Ovary (tissue), 9 donors: ENCODE measurements around the gene LIME1. TPM values are rescaled to one million over a fixed set of nuclear protein-coding genes. Genes with fewer than 3 reads are reported as not detected.

Experiments used
- DNase-seq, 5 donors: peaks; one replicate each; pipeline ENCODE4 v3.0.0-alpha.2; 2019 to 2020
- H3K27ac ChIP-seq, 2 donors: fragments of 200-600 bp; one replicate each; pipeline versions ENCODE4 v1.5.1 to v1.8.0; 2019 to 2022
- H3K27me3 ChIP-seq: fragments of 200-600 bp; one replicate; pipeline ENCODE4 v1.8.0; 2022
- H3K36me3 ChIP-seq: fragments of 200-600 bp; sonication (generic); one replicate; pipeline ENCODE4 v1.5.1; 2019
- H3K4me1 ChIP-seq: one replicate; pipeline ENCODE4 v1.8.1; 2013; ENCODE audit warnings: mild to moderate bottlenecking, moderate library complexity; ENCODE audit not compliant: insufficient read depth
- H3K4me3 ChIP-seq: fragments of 200-600 bp; sonication (generic); one replicate; pipeline ENCODE4 v1.5.1; 2017
- H3K9me3 ChIP-seq, 2 donors: fragments of 200-600 bp in 1 of 2; sonication (generic) in 1 of 2; one replicate each; pipeline versions ENCODE4 v1.5.1 to v1.8.1; 2013 to 2019; ENCODE audit warnings: mild to moderate bottlenecking in 1 of 2, moderate library complexity in 1 of 2
- CTCF ChIP-seq, 3 donors: fragments of 450-650 bp in 2 of 3; fragments of 200-600 bp in 1 of 3; IDR thresholded peaks; one replicate each; pipeline versions ENCODE4 v1.5.1 to v1.8.0; 2016 to 2022; ENCODE audit warnings: antibody characterized with exemption in 3 of 3, mild to moderate bottlenecking in 1 of 3
- EP300 ChIP-seq: sonication (generic); formaldehyde crosslinking; IDR thresholded peaks from one replicate; pipeline ENCODE4 v1.6.1; 2017; ENCODE audit warnings: antibody characterized with exemption
- POLR2A ChIP-seq: fragments of 450-650 bp; IDR thresholded peaks from one replicate; pipeline ENCODE4 v1.6.1; 2017; ENCODE audit warnings: antibody characterized with exemption, mild to moderate bottlenecking, moderate library complexity
- WGBS, 3 donors: extraction: QIAGEN DNeasy Blood & Tissue Kit in 1 of 3; methylation state at CpG; one replicate each; pipeline versions ENCODE4 v1.1.5 to v1.1.7; 2013 to 2017; 5-methylcytosine and 5-hydroxymethylcytosine counted together
- intact Hi-C, 4 donors: fragments of 100-400 bp; cut with DNase I; formaldehyde crosslinking; loops; one replicate each; pipeline versions ENCODE4 v1.11.0 to v1.15.1; 2022 to 2023
- polyA plus RNA-seq, 2 donors: library from polyadenylated mRNA; stranded (reverse); fragments of 200-250 nt in 1 of 2; fragments of 350-450 nt in 1 of 2; fragmentation: Illumina TruSeq in 1 of 2; extraction: RNeasy Lipid Tissue Mini Kit (QIAGEN cat#74804) in 1 of 2; gene quantifications; one replicate each; pipeline ENCODE4 v1.2.3, GENCODE V29; 2013 to 2014
- total RNA-seq, 7 donors: library from RNA; depleted of rRNA in 2 of 7; stranded (reverse); fragments of >200 nt in 2 of 7; fragmentation: NEBNext Ultra II Directional in 3 of 7; extraction: Animal tissue kit (Norgen Biotek cat#: 25700) in 3 of 7; gene quantifications; one replicate each; pipeline versions ENCODE4 v1.1.0 to v1.2.4, GENCODE V29; 2016 to 2023
- donor health status: DM: no; HTN: no; CAD: no; lungs with moderate emphysema.
- donor health status: DM: no; HTN: no; CAD: no.
- donor health status: Bipolar disorder and iron deficiency.
- donor health status: DM: yes; HTN: yes; CAD: no.
- donor health status: DM: no; HTN: no; CAD: no.
- donor health status: DM: yes; HTN: yes; CAD: no.

The LIME1 gene
- total and polyA plus RNA-seq, 9 donors = 0.15 to 21.6 (median 13.7) TPM

GRCh38 chr20:63694584-63695423, 41.7 kb upstream of the LIME1 start:
- intact Hi-C loops = no loop called here
- TF ChIP-seq CTCF (IDR thresholded peaks at IDR 0.05) = no peak
- TF ChIP-seq EP300 = no peak
- TF ChIP-seq POLR2A = no peak
- no peaks in the 10 kb centered on the region for H3K36me3 ChIP-seq
- H3K9me3 ChIP-seq = no peaks in the 10 kb centered on the region
- H3K27ac ChIP-seq = no peak overlapping the region
- peak in 2 of 5 donors; percentile 21 to 44 for DNase-seq
- H3K27me3 ChIP-seq = no peaks in the 10 kb centered on the region
- H3K4me3 ChIP-seq = no peak overlapping the region
- WGBS, 3 donors = 89 to 91% (median 91%) methylated on average over 36 to 37 of the region's 37 CpGs
- peaks cover 2% of the 10 kb centered on the region for H3K4me1 ChIP-seq

- Histone ChIP-seq H3K27me3 (no peaks in the 10 kb centered on the region), H3K4me3 (no peak overlapping the region), H3K36me3 (no peaks in the 10 kb centered on the region), H3K4me1 (peaks cover 2% of the 10 kb centered on the region), H3K27ac (no peak overlapping the region), H3K9me3 (no peaks in the 10 kb centered on the region)
- DNase-seq = peak in 3 of 5 donors; percentile 18 to 41 (median 27)
- TF ChIP-seq EP300 = no peak
- TF ChIP-seq CTCF (IDR thresholded peaks at IDR 0.05) = no peak
- intact Hi-C loops = no loop called here
- WGBS, 3 donors = 67 to 76% (median 75%) methylated on average over 9 to 25 of the region's 25 CpGs
These were observed 40.8 kb upstream of the LIME1 start for GRCh38 chr20:63695424-63696305.

GRCh38 chr20:63696306-63696627, 40.2 kb upstream of the LIME1 start:
- TF ChIP-seq CTCF (IDR thresholded peaks at IDR 0.05) (no peak), EP300 (no peak), POLR2A (no peak)
- intact Hi-C loops = no loop called here
- Histone ChIP-seq H3K36me3 (no peaks in the 10 kb centered on the region), H3K4me1 (peaks cover 2% of the 10 kb centered on the region), H3K4me3 (no peak overlapping the region), H3K27me3 (no peaks in the 10 kb centered on the region), H3K27ac (no peak overlapping the region), H3K9me3 (no peaks in the 10 kb centered on the region)
- DNase-seq = peak in 2 of 5 donors; percentile 13 to 23
- WGBS, 3 donors = 12 to 34% (median 27%) methylated on average over 6 of the region's 6 CpGs

- Histone ChIP-seq H3K9me3 (no peaks in the 10 kb centered on the region), H3K4me1 (peaks cover 2% of the 10 kb centered on the region), H3K4me3 (no peak within 1 kb of the TSS), H3K27me3 (no peaks in the 10 kb centered on the region), H3K27ac (no peak within 1 kb of the TSS), H3K36me3 (no peaks in the 10 kb centered on the region)
- TF ChIP-seq EP300 = no peak
- no peak for TF ChIP-seq CTCF (IDR thresholded peaks at IDR 0.05)
- no peak for TF ChIP-seq POLR2A
- WGBS, 3 donors = 11 to 26% (median 15%) methylated on average over 36 to 52 of the region's 52 CpGs
- peak in 3 of 5 donors; percentile 18 to 47 (median 29) for DNase-seq
- intact Hi-C loops = no loop called here
These were observed 39.7 kb upstream of the LIME1 start, which contains the start of gene TNFRSF6B for GRCh38 chr20:63696628-63697356. Gene TNFRSF6B, plus strand, starts transcription at chr20:63696652. Its CDS starts 116 bp downstream, at chr20:63696768.
